COLO829 (cell line): ENCODE measurements around the gene CFAP57.
"Not testable (repeated sequence)": the region's sequence is repeated elsewhere in the genome, so short reads cannot be mapped to it uniquely, and the experiment has no call there.

Source experiments
- DNase-seq: peaks from one replicate; pipeline ENCODE4 v3.0.0; 2012; ENCODE audit warnings: low spot score

The CFAP57 gene

GRCh38 chr1:43174873-43175272 lies 2.7 kb downstream of the CFAP57 start:
- DNase-seq: no peak

- no peak for DNase-seq
Measured at GRCh38 chr1:43177691-43178090, 5.6 kb downstream of the CFAP57 start.

GRCh38 chr1:43184388-43184787 lies 12.3 kb downstream of the CFAP57 start:
- no peak for DNase-seq

- no peak for DNase-seq
Measured at GRCh38 chr1:43184995-43185394, 12.9 kb downstream of the CFAP57 start.

GRCh38 chr1:43188106-43188505 lies 16.0 kb downstream of the CFAP57 start:
- no peak for DNase-seq

GRCh38 chr1:43194509-43194908 lies 22.4 kb downstream of the CFAP57 start:
- no peak for DNase-seq

GRCh38 chr1:43197343-43198127 lies 25.4 kb downstream of the CFAP57 start:
- no peak for DNase-seq

GRCh38 chr1:43199093-43199726 lies 27.1 kb downstream of the CFAP57 start:
- DNase-seq: no peak

- DNase-seq: no peak
Measured at GRCh38 chr1:43203859-43204258, 31.7 kb downstream of the CFAP57 start.

- DNase-seq: no peak
Measured at GRCh38 chr1:43204394-43204793, 32.3 kb downstream of the CFAP57 start.

GRCh38 chr1:43205671-43206070 lies 33.5 kb downstream of the CFAP57 start:
- DNase-seq: no peak

- peak; percentile 76 for DNase-seq
Measured at GRCh38 chr1:43206600-43207228, 34.6 kb downstream of the CFAP57 start.

- no peak for DNase-seq
Measured at GRCh38 chr1:43207229-43207853, 35.2 kb downstream of the CFAP57 start.

GRCh38 chr1:43208277-43208676 lies 36.1 kb downstream of the CFAP57 start:
- DNase-seq: not testable (repeated sequence)

GRCh38 chr1:43214501-43215444 lies 42.6 kb downstream of the CFAP57 start:
- no peak for DNase-seq

GRCh38 chr1:43217747-43218146 lies 45.6 kb downstream of the CFAP57 start:
- no peak for DNase-seq

- no peak for DNase-seq
Measured at GRCh38 chr1:43220905-43221778, 49.0 kb downstream of the CFAP57 start.

GRCh38 chr1:43221797-43222196 lies 49.7 kb downstream of the CFAP57 start:
- no peak for DNase-seq

GRCh38 chr1:43222879-43223278 lies 50.7 kb downstream of the CFAP57 start:
- DNase-seq: no peak

GRCh38 chr1:43225168-43225567 lies 53.0 kb downstream of the CFAP57 start:
- no peak for DNase-seq
